HCT116 (cell line): Measurements from ENCODE around the gene WDFY2. TPM values are rescaled to one million over a fixed set of nuclear protein-coding genes. Genes with fewer than 3 reads are reported as not detected.

Experiments
- ATAC-seq: fragments of 200-7000 bp; cut with Tn5 transposase; 2 replicates; pipeline ENCODE4 v1.9.1; 2020; ENCODE audit warnings: mild to moderate bottlenecking, moderate library complexity
- BruUV-seq: library from RNA; stranded (reverse); fragments of 400-500 nt; replicated peaks from 2 replicates; lab custom pipeline; 2021; lab: Mats Ljungman, UMichigan
- CTCF ChIA-PET: fragments of 300-600 bp; sonication (Branson Sonifier 250); formaldehyde crosslinking; loops from one replicate; lab custom pipeline; 2021; ENCODE audit warnings: antibody characterized with exemption; lab: Charles Lee
- POLR2A ChIA-PET: fragments of 300-600, 350-600 bp; sonication (Branson Sonifier 250); formaldehyde crosslinking; loops from one replicate; lab custom pipeline; 2021; ENCODE audit warnings: antibody characterized with exemption; lab: Charles Lee
- RAD21 ChIA-PET, 2 experiments: fragments of 300-600 bp; sonication (Branson Sonifier 250); formaldehyde crosslinking; loops; one replicate each; lab custom pipeline; 2023; ENCODE audit warnings: low total read pairs in 2 of 2; ENCODE audit not compliant: uncharacterized antibody in 2 of 2, unreplicated experiment in 2 of 2, low non-redundant PET in 1 of 2; lab: Charles Lee
- DNase-seq: peaks from one replicate; pipeline ENCODE4 v3.0.0-alpha.2; 2010; ENCODE audit warnings: low read depth, low spot score
- H2AFZ ChIP-seq: fragments of 200-600 bp; shearing (Covaris generic), sonication (generic); 2 replicates; pipeline ENCODE4 v1.6.1; 2017; ENCODE audit warnings: low read depth, mixed run types, mixed read lengths, antibody characterized with exemption, low read length; ENCODE audit not compliant: poor library complexity, severe bottlenecking
- H3K27ac ChIP-seq: 2 replicates; pipeline ENCODE4 v1.5.1; 2012; ENCODE audit warnings: low read depth, low read length
- H3K27me3 ChIP-seq: fragments of 200-600 bp; sonication (generic); 2 replicates; pipeline ENCODE4 v1.6.1; 2016; ENCODE audit warnings: mixed run types, low read length, mixed read lengths; ENCODE audit not compliant: insufficient read depth
- H3K36me3 ChIP-seq, 2 experiments: fragments of 200-500 bp in 1 of 2; fragments of 200-600 bp in 1 of 2; sonication (Bioruptor generic) in 1 of 2; sonication (generic) in 1 of 2; 2 replicates each; pipeline versions ENCODE4 v1.5.1 to v1.6.1; 2014 to 2016; ENCODE audit warnings: low read length in 2 of 2, inconsistent platforms in 1 of 2, mixed read lengths in 1 of 2, mixed run types in 1 of 2; ENCODE audit not compliant: insufficient read depth in 2 of 2, control insufficient read depth in 1 of 2
- H3K4me1 ChIP-seq, 2 experiments: fragments of 200-600 bp in 1 of 2; sonication (generic) in 1 of 2; 2 replicates each; pipeline versions ENCODE4 v1.5.1 to v1.6.1; 2012 to 2017; ENCODE audit warnings: low read length in 2 of 2, inconsistent platforms in 1 of 2, mild to moderate bottlenecking in 1 of 2, mixed read lengths in 1 of 2, mixed run types in 1 of 2, moderate library complexity in 1 of 2; ENCODE audit not compliant: insufficient read depth in 2 of 2, control insufficient read depth in 1 of 2
- H3K4me2 ChIP-seq: fragments of 200-600 bp; sonication (generic); 2 replicates; pipeline ENCODE4 v1.6.1; 2017; ENCODE audit warnings: mixed run types, low read length, mixed read lengths
- H3K4me3 ChIP-seq, 2 experiments: fragments of 200-600 bp in 1 of 2; sonication (generic) in 1 of 2; replicated peaks in 1 of 2; 2 replicates each; pipeline ENCODE4 v1.5.1; 2011 to 2016; ENCODE audit warnings: low read length in 2 of 2, control low read depth in 1 of 2, low read depth in 1 of 2, mild to moderate bottlenecking in 1 of 2, mixed read lengths in 1 of 2, mixed run types in 1 of 2
- H3K79me2 ChIP-seq: fragments of 200-600 bp; sonication (generic); 2 replicates; pipeline ENCODE4 v1.6.1; 2017; ENCODE audit warnings: mild to moderate bottlenecking, mixed run types, low read length, moderate library complexity, mixed read lengths; ENCODE audit not compliant: insufficient read depth
- H3K9ac ChIP-seq: fragments of 200-600 bp; sonication (generic); 2 replicates; pipeline ENCODE4 v1.6.1; 2016; ENCODE audit warnings: low read length, mixed read lengths
- H3K9me2 ChIP-seq: fragments of 200-600 bp; sonication (generic), shearing (Covaris generic); 2 replicates; pipeline ENCODE4 v1.6.1; 2017; ENCODE audit warnings: mixed run types, mild to moderate bottlenecking, moderate library complexity; ENCODE audit not compliant: insufficient read depth
- H3K9me3 ChIP-seq, 2 experiments: fragments of 200-500 bp in 1 of 2; fragments of 200-600 bp in 1 of 2; sonication (Bioruptor generic) in 1 of 2; sonication (generic) in 1 of 2; 2 replicates each; pipeline ENCODE4 v1.6.1; 2014 to 2017; ENCODE audit warnings: low read length in 2 of 2, mixed read lengths in 2 of 2, inconsistent platforms in 1 of 2, low read depth in 1 of 2, mild to moderate bottlenecking in 1 of 2, mixed run types in 1 of 2, moderate library complexity in 1 of 2; ENCODE audit not compliant: control insufficient read depth in 1 of 2, insufficient read depth in 1 of 2
- H4K20me1 ChIP-seq: fragments of 200-600 bp; sonication (generic), shearing (Covaris generic); 2 replicates; pipeline ENCODE4 v1.6.1; 2017; ENCODE audit warnings: mixed run types, mild to moderate bottlenecking, moderate library complexity; ENCODE audit not compliant: insufficient read depth
- ATF3 ChIP-seq: IDR thresholded peaks from 2 replicates; pipeline ENCODE4 v1.6.1; 2012
- CBX3 ChIP-seq: IDR thresholded peaks from 2 replicates; pipeline ENCODE4 v1.6.1; 2012; ENCODE audit warnings: low read depth
- CTCF ChIP-seq, 3 experiments: fragments of 200-600 bp in 1 of 3; sonication (generic) in 1 of 3; IDR thresholded peaks in 2 of 3; conservative IDR thresholded peaks in 1 of 3; 2 replicates each; pipeline ENCODE4 v1.5.1; 2012 to 2017; ENCODE audit warnings: low read depth in 2 of 3, low read length in 2 of 3, antibody characterized with exemption in 1 of 3, borderline replicate concordance in 1 of 3, control low read depth in 1 of 3, mild to moderate bottlenecking in 1 of 3, mixed read lengths in 1 of 3, mixed run types in 1 of 3, moderate library complexity in 1 of 3; ENCODE audit not compliant: insufficient read depth in 1 of 3
- EGR1 ChIP-seq: IDR thresholded peaks from 2 replicates; pipeline ENCODE4 v1.6.1; 2012; ENCODE audit warnings: low read depth
- ELF1 ChIP-seq: IDR thresholded peaks from 2 replicates; pipeline ENCODE4 v1.6.1; 2012; ENCODE audit warnings: low read depth, borderline replicate concordance
- EZH2 ChIP-seq: fragments of 200-600 bp; sonication (generic); IDR thresholded peaks from 2 replicates; pipeline ENCODE4 v1.6.1; 2017; ENCODE audit warnings: antibody characterized with exemption, mixed run types
- EZH2phosphoT487 ChIP-seq: fragments of 200-600 bp; IDR thresholded peaks from 2 replicates; pipeline ENCODE4 v1.6.1; 2018; ENCODE audit warnings: antibody characterized with exemption, borderline replicate concordance
- JUND ChIP-seq: IDR thresholded peaks from 2 replicates; pipeline ENCODE4 v1.6.1; 2012
- MAX ChIP-seq: IDR thresholded peaks from 2 replicates; pipeline ENCODE4 v1.6.1; 2012
- POLR2AphosphoS5 ChIP-seq: IDR thresholded peaks from 2 replicates; pipeline ENCODE4 v1.6.1; 2011; ENCODE audit warnings: mild to moderate bottlenecking, low read depth, low read length, moderate library complexity
- RAD21 ChIP-seq: IDR thresholded peaks from 2 replicates; pipeline ENCODE4 v1.6.1; 2012; ENCODE audit warnings: low read depth, mild to moderate bottlenecking
- SP1 ChIP-seq: IDR thresholded peaks from 2 replicates; pipeline ENCODE4 v1.6.1; 2012; ENCODE audit warnings: low read depth
- SRF ChIP-seq: IDR thresholded peaks from 2 replicates; pipeline ENCODE4 v1.6.1; 2012; ENCODE audit warnings: low read depth
- TCF7L2 ChIP-seq: IDR thresholded peaks from 2 replicates; pipeline ENCODE4 v1.7.0; 2011; ENCODE audit warnings: borderline replicate concordance, inconsistent platforms; ENCODE audit not compliant: insufficient read depth, insufficient read length; ENCODE audit errors: extremely low read depth
- intact Hi-C: fragments of 100-400 bp; cut with micrococcal nuclease; formaldehyde crosslinking; loops from 2 replicates; pipeline ENCODE4 v1.10.0; 2022
- total RNA-seq: library from RNA; stranded (reverse); gene quantifications from one replicate; pipeline ENCODE4 v1.2.1, GENCODE V29; 2021; ENCODE audit not compliant: unreplicated experiment

WDFY2 gene
- total RNA-seq, 1 experiment from 2014 or later: 6.1 TPM

DNA sequence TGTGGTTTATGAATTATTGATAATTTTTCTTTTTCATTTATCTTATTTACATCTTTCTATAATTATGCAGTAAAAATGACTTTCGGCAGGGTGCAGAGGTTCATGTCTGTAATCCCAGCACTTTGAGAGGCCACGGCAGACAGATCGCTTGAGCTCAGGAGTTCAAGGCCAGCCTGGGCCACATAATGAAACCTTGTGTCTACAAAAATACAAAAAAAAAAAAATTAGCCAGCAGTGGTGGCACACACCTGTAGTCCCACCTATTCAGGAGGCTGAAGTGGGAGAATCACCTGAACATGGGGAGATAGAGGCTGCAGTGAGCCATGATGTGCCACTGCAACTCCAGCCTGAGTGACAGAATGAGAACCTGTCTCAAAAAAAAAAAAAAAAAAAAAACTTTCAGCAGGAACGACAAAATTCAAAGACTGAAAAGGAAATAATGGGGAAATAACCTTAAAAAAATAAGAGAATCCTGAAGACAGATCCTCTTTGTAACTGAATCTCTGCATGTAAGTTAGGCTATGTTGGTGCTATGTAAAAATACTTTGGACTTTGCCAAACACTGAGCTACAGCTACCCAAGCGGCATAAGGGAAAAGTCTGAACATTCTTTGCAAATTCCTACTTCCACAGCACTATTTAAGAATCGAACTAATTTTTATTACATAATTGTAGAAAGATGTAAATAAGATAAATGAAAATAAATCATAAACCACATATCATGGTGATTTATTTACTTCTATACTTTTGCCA, 36.7 kb upstream of the WDFY2 start:
- no peak overlapping the region for H3K4me3 ChIP-seq
- no peak overlapping the region for H2AFZ ChIP-seq
- H4K20me1 ChIP-seq: no peaks in the 10 kb centered on the region
- H3K79me2 ChIP-seq: no peaks in the 10 kb centered on the region
- ChIA-PET CTCF (no interaction called here), POLR2A (interaction anchor here (1.3 kb wide), 1 partner anchor 95 kb away, joined by 3 read pairs; the partner anchor contains the start of gene INTS6), RAD21 (no interaction called here)
- H3K4me2 ChIP-seq: no peak overlapping the region
- H3K9me3 ChIP-seq: no peaks in the 10 kb centered on the region
- no peak for ATAC-seq
- no peaks in the 10 kb centered on the region for H3K27me3 ChIP-seq
- no peak overlapping the region for H3K9ac ChIP-seq
- H3K27ac ChIP-seq: no peak overlapping the region
- intact Hi-C loops: no loop called here
- no TSS peak for BruUV-seq
- TF ChIP-seq TCF7L2 (no peak), EGR1 (no peak), SRF (no peak), JUND (no peak), EZH2 (no peak), SP1 (no peak), ELF1 (no peak), POLR2AphosphoS5 (no peak)
- H3K9me2 ChIP-seq: no peaks in the 10 kb centered on the region
- DNase-seq: no peak
- H3K36me3 ChIP-seq: no peaks in the 10 kb centered on the region
- H3K4me1 ChIP-seq: peaks cover 2 to 8% of the 10 kb centered on the region in 2 experiments; a peak in 2 of 4 replicates

- Histone ChIP-seq H3K9ac (no peak overlapping the region), H3K27me3 (no peaks in the 10 kb centered on the region), H3K79me2 (no peaks in the 10 kb centered on the region), H3K4me1 (peaks cover 2 to 8% of the 10 kb centered on the region in 2 experiments; a peak in 2 of 4 replicates), H4K20me1 (no peaks in the 10 kb centered on the region), H3K27ac (no peak overlapping the region), H3K9me2 (no peaks in the 10 kb centered on the region), H3K4me2 (no peak overlapping the region), H2AFZ (peak overlapping the region; percentile 46), H3K9me3 (no peaks in the 10 kb centered on the region), H3K36me3 (no peaks in the 10 kb centered on the region), H3K4me3 (no peak overlapping the region)
- DNase-seq (no peak), ATAC-seq (no peak)
- no peak for TF ChIP-seq CTCF (IDR thresholded peaks at IDR 0.05 in 2 of 3, conservative IDR thresholded peaks at IDR 0.05 in 1 of 3; ENCODE audit: borderline replicate concordance in 1 of 3, insufficient read depth in 1 of 3, low read depth in 2 of 3, low read length in 2 of 3)
- no peak for TF ChIP-seq CBX3
- TF ChIP-seq MAX: no peak
- no peak for TF ChIP-seq RAD21
- no peak for TF ChIP-seq EZH2phosphoT487
- TF ChIP-seq ATF3: no peak
- no peak for TF ChIP-seq SP1
- no TSS peak for BruUV-seq
- ChIA-PET POLR2A (interaction anchor here (1.3 kb wide), 1 partner anchor 96 kb away, joined by 3 read pairs; the partner anchor contains the start of gene INTS6), RAD21 (no interaction called here), CTCF (no interaction called here)
- intact Hi-C loops: no loop called here
Measured at GRCh38 chr13:51549050-51549449, 35.2 kb upstream of the WDFY2 start.
